HCT116 (cell line): ENCODE results near the gene UNK. TPM values are rescaled to one million over a fixed set of nuclear protein-coding genes. Genes with fewer than 3 reads are reported as not detected.

Experiments used
- ATAC-seq: fragments of 200-7000 bp; cut with Tn5 transposase; 2 replicates; pipeline ENCODE4 v1.9.1; 2020; ENCODE audit warnings: mild to moderate bottlenecking, moderate library complexity
- BruUV-seq: library from RNA; stranded (reverse); fragments of 400-500 nt; replicated peaks from 2 replicates; lab custom pipeline; 2021; lab: Mats Ljungman, UMichigan
- CTCF ChIA-PET: fragments of 300-600 bp; sonication (Branson Sonifier 250); formaldehyde crosslinking; loops from one replicate; lab custom pipeline; 2021; ENCODE audit warnings: antibody characterized with exemption; lab: Charles Lee
- POLR2A ChIA-PET: fragments of 300-600, 350-600 bp; sonication (Branson Sonifier 250); formaldehyde crosslinking; loops from one replicate; lab custom pipeline; 2021; ENCODE audit warnings: antibody characterized with exemption; lab: Charles Lee
- RAD21 ChIA-PET, 2 experiments: fragments of 300-600 bp; sonication (Branson Sonifier 250); formaldehyde crosslinking; loops; one replicate each; lab custom pipeline; 2023; ENCODE audit warnings: low total read pairs in 2 of 2; ENCODE audit not compliant: uncharacterized antibody in 2 of 2, unreplicated experiment in 2 of 2, low non-redundant PET in 1 of 2; lab: Charles Lee
- DNase-seq: peaks from one replicate; pipeline ENCODE4 v3.0.0-alpha.2; 2010; ENCODE audit warnings: low read depth, low spot score
- H2AFZ ChIP-seq: fragments of 200-600 bp; shearing (Covaris generic), sonication (generic); 2 replicates; pipeline ENCODE4 v1.6.1; 2017; ENCODE audit warnings: low read depth, mixed run types, mixed read lengths, antibody characterized with exemption, low read length; ENCODE audit not compliant: poor library complexity, severe bottlenecking
- H3K27ac ChIP-seq: 2 replicates; pipeline ENCODE4 v1.5.1; 2012; ENCODE audit warnings: low read depth, low read length
- H3K27me3 ChIP-seq: fragments of 200-600 bp; sonication (generic); 2 replicates; pipeline ENCODE4 v1.6.1; 2016; ENCODE audit warnings: mixed run types, low read length, mixed read lengths; ENCODE audit not compliant: insufficient read depth
- H3K36me3 ChIP-seq, 2 experiments: fragments of 200-500 bp in 1 of 2; fragments of 200-600 bp in 1 of 2; sonication (Bioruptor generic) in 1 of 2; sonication (generic) in 1 of 2; 2 replicates each; pipeline versions ENCODE4 v1.5.1 to v1.6.1; 2014 to 2016; ENCODE audit warnings: low read length in 2 of 2, inconsistent platforms in 1 of 2, mixed read lengths in 1 of 2, mixed run types in 1 of 2; ENCODE audit not compliant: insufficient read depth in 2 of 2, control insufficient read depth in 1 of 2
- H3K4me1 ChIP-seq, 2 experiments: fragments of 200-600 bp in 1 of 2; sonication (generic) in 1 of 2; 2 replicates each; pipeline versions ENCODE4 v1.5.1 to v1.6.1; 2012 to 2017; ENCODE audit warnings: low read length in 2 of 2, inconsistent platforms in 1 of 2, mild to moderate bottlenecking in 1 of 2, mixed read lengths in 1 of 2, mixed run types in 1 of 2, moderate library complexity in 1 of 2; ENCODE audit not compliant: insufficient read depth in 2 of 2, control insufficient read depth in 1 of 2
- H3K4me2 ChIP-seq: fragments of 200-600 bp; sonication (generic); 2 replicates; pipeline ENCODE4 v1.6.1; 2017; ENCODE audit warnings: mixed run types, low read length, mixed read lengths
- H3K4me3 ChIP-seq, 2 experiments: fragments of 200-600 bp in 1 of 2; sonication (generic) in 1 of 2; replicated peaks in 1 of 2; 2 replicates each; pipeline ENCODE4 v1.5.1; 2011 to 2016; ENCODE audit warnings: low read length in 2 of 2, control low read depth in 1 of 2, low read depth in 1 of 2, mild to moderate bottlenecking in 1 of 2, mixed read lengths in 1 of 2, mixed run types in 1 of 2
- H3K79me2 ChIP-seq: fragments of 200-600 bp; sonication (generic); 2 replicates; pipeline ENCODE4 v1.6.1; 2017; ENCODE audit warnings: mild to moderate bottlenecking, mixed run types, low read length, moderate library complexity, mixed read lengths; ENCODE audit not compliant: insufficient read depth
- H3K9ac ChIP-seq: fragments of 200-600 bp; sonication (generic); 2 replicates; pipeline ENCODE4 v1.6.1; 2016; ENCODE audit warnings: low read length, mixed read lengths
- H3K9me2 ChIP-seq: fragments of 200-600 bp; sonication (generic), shearing (Covaris generic); 2 replicates; pipeline ENCODE4 v1.6.1; 2017; ENCODE audit warnings: mixed run types, mild to moderate bottlenecking, moderate library complexity; ENCODE audit not compliant: insufficient read depth
- H3K9me3 ChIP-seq, 2 experiments: fragments of 200-500 bp in 1 of 2; fragments of 200-600 bp in 1 of 2; sonication (Bioruptor generic) in 1 of 2; sonication (generic) in 1 of 2; 2 replicates each; pipeline ENCODE4 v1.6.1; 2014 to 2017; ENCODE audit warnings: low read length in 2 of 2, mixed read lengths in 2 of 2, inconsistent platforms in 1 of 2, low read depth in 1 of 2, mild to moderate bottlenecking in 1 of 2, mixed run types in 1 of 2, moderate library complexity in 1 of 2; ENCODE audit not compliant: control insufficient read depth in 1 of 2, insufficient read depth in 1 of 2
- H4K20me1 ChIP-seq: fragments of 200-600 bp; sonication (generic), shearing (Covaris generic); 2 replicates; pipeline ENCODE4 v1.6.1; 2017; ENCODE audit warnings: mixed run types, mild to moderate bottlenecking, moderate library complexity; ENCODE audit not compliant: insufficient read depth
- CBX3 ChIP-seq: IDR thresholded peaks from 2 replicates; pipeline ENCODE4 v1.6.1; 2012; ENCODE audit warnings: low read depth
- CEBPB ChIP-seq: IDR thresholded peaks from 2 replicates; pipeline ENCODE4 v1.6.1; 2012; ENCODE audit warnings: low read depth
- EGR1 ChIP-seq: IDR thresholded peaks from 2 replicates; pipeline ENCODE4 v1.6.1; 2012; ENCODE audit warnings: low read depth
- ELF1 ChIP-seq: IDR thresholded peaks from 2 replicates; pipeline ENCODE4 v1.6.1; 2012; ENCODE audit warnings: low read depth, borderline replicate concordance
- EZH2phosphoT487 ChIP-seq: fragments of 200-600 bp; IDR thresholded peaks from 2 replicates; pipeline ENCODE4 v1.6.1; 2018; ENCODE audit warnings: antibody characterized with exemption, borderline replicate concordance
- JUND ChIP-seq: IDR thresholded peaks from 2 replicates; pipeline ENCODE4 v1.6.1; 2012
- POLR2AphosphoS5 ChIP-seq: IDR thresholded peaks from 2 replicates; pipeline ENCODE4 v1.6.1; 2011; ENCODE audit warnings: mild to moderate bottlenecking, low read depth, low read length, moderate library complexity
- RAD21 ChIP-seq: IDR thresholded peaks from 2 replicates; pipeline ENCODE4 v1.6.1; 2012; ENCODE audit warnings: low read depth, mild to moderate bottlenecking
- SIN3A ChIP-seq: IDR thresholded peaks from 2 replicates; pipeline ENCODE4 v1.6.1; 2012; ENCODE audit warnings: low read depth
- TCF7L2 ChIP-seq: IDR thresholded peaks from 2 replicates; pipeline ENCODE4 v1.7.0; 2011; ENCODE audit warnings: borderline replicate concordance, inconsistent platforms; ENCODE audit not compliant: insufficient read depth, insufficient read length; ENCODE audit errors: extremely low read depth
- ZBTB33 ChIP-seq: IDR thresholded peaks from 2 replicates; pipeline ENCODE4 v1.6.1; 2011; ENCODE audit warnings: mild to moderate bottlenecking, low read length, moderate library complexity; ENCODE audit not compliant: insufficient replicate concordance; ENCODE audit errors: extremely low read depth
- intact Hi-C: fragments of 100-400 bp; cut with micrococcal nuclease; formaldehyde crosslinking; loops from 2 replicates; pipeline ENCODE4 v1.10.0; 2022
- total RNA-seq: library from RNA; stranded (reverse); gene quantifications from one replicate; pipeline ENCODE4 v1.2.1, GENCODE V29; 2021; ENCODE audit not compliant: unreplicated experiment
- TF ChIP-seq, protein P1 (sequence below): IDR thresholded peaks from 2 replicates; pipeline ENCODE4 v1.6.1; 2012
- TF ChIP-seq, protein P2 (sequence below): IDR thresholded peaks from 2 replicates; pipeline ENCODE4 v1.6.1; 2012

UNK gene
- total RNA-seq, 1 experiment from 2014 or later, result 40.6 TPM

GRCh38 chr17:75811174-75811573 is 26.6 kb downstream of the UNK start:
- Histone ChIP-seq H4K20me1 (no peaks in the 10 kb centered on the region), H2AFZ (no peak overlapping the region), H3K9ac (no peak overlapping the region), H3K4me3 (no peak overlapping the region), H3K9me2 (no peaks in the 10 kb centered on the region), H3K4me2 (no peak overlapping the region), H3K27ac (no peak overlapping the region), H3K36me3 (peaks cover 19 to 28% of the 10 kb centered on the region in 2 experiments; a peak in 3 of 4 replicates), H3K27me3 (no peaks in the 10 kb centered on the region), H3K9me3 (no peaks in the 10 kb centered on the region), H3K79me2 (no peaks in the 10 kb centered on the region), H3K4me1 (peaks cover 0 to 5% of the 10 kb centered on the region in 2 experiments; a peak in 1 of 4 replicates)
- RAD21 ChIA-PET, result no interaction called here
- ATAC-seq (no peak), DNase-seq (no peak)
- intact Hi-C loops, result no loop called here
- POLR2A ChIA-PET, result no interaction called here
- TF ChIP-seq SIN3A (no peak), CBX3 (no peak), EGR1 (no peak), JUND (no peak), EZH2phosphoT487 (no peak), TCF7L2 (no peak), RAD21 (no peak), ELF1 (no peak)
- TF ChIP-seq, protein P1, sequence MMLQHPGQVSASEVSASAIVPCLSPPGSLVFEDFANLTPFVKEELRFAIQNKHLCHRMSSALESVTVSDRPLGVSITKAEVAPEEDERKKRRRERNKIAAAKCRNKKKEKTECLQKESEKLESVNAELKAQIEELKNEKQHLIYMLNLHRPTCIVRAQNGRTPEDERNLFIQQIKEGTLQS, result no peak
- CTCF ChIA-PET, result no interaction called here
- no TSS peak for BruUV-seq

DNA sequence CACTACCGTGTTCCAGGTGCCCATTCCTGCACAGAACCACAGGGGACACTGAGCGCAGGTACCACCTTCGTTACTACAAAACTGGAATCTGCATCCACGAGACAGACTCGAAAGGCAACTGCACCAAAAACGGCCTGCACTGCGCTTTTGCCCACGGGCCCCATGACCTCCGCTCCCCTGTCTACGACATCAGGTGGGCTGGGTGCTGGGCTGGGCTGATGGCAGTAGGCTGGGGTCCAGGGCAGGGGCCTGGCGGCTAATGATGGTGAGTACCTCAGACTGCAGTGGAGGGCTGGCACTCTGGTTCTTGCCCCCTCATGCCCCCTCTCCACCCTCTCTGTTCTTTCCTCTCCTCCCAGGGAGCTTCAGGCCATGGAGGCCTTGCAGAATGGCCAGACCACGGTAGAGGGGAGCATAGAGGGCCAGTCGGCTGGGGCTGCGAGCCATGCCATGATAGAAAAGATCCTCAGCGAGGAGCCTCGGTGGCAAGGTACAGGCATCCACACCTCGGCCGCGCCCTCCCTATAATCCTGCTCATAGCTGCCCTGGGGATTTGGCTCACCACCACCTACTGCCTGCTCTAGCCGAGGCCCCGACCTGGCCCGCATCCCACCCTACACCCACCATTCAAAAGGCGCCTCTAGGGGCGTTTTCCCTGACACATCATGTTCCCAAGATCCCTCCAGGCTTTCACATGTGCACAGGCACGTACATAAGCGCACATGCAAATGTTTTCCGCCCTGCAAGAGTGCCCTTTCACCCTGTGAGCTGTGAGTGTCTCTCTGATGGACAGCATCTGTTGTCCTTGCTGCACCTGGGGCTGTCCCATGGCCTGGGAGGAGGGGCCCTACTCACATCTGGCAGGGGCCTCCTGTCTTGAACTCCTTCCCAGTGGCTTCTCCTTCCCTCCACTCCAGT is 27.7 kb downstream of the UNK start:
- intact Hi-C loops, result no loop called here
- TF ChIP-seq EGR1 (no peak), POLR2AphosphoS5 (no peak), ZBTB33 (no peak), EZH2phosphoT487 (no peak), CEBPB (no peak)
- TF ChIP-seq, protein P2, sequence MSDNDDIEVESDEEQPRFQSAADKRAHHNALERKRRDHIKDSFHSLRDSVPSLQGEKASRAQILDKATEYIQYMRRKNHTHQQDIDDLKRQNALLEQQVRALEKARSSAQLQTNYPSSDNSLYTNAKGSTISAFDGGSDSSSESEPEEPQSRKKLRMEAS, result no peak
- Histone ChIP-seq H3K9ac (no peak overlapping the region), H3K36me3 (peaks cover 19 to 29% of the 10 kb centered on the region in 2 experiments; a peak in 3 of 4 replicates), H4K20me1 (no peaks in the 10 kb centered on the region), H3K9me2 (no peaks in the 10 kb centered on the region), H3K9me3 (no peaks in the 10 kb centered on the region), H3K4me3 (no peak overlapping the region), H3K27ac (no peak overlapping the region), H3K79me2 (no peaks in the 10 kb centered on the region), H3K4me2 (no peak overlapping the region), H3K27me3 (no peaks in the 10 kb centered on the region), H3K4me1 (peaks cover 0 to 5% of the 10 kb centered on the region in 2 experiments; a peak in 1 of 4 replicates), H2AFZ (no peak overlapping the region)
- ChIA-PET CTCF (no interaction called here), POLR2A (interaction anchor here (0.6 kb wide), 1 partner anchor 32 kb away, joined by 3 read pairs; a partner anchor contains a TSS), RAD21 (no interaction called here)
- DNase-seq, result no peak
- no peak for ATAC-seq
- no TSS peak for BruUV-seq
